GM03348 (cell line): ENCODE measurements around the gene WNT1.
A peak's percentile ranks its signal among the peaks of the same experiment; 100 is the strongest.

ENCODE experiments used
- DNase-seq: peaks from one replicate; pipeline ENCODE4 v3.0.0; 2012; ENCODE audit warnings: low spot score

WNT1 gene

GRCh38 chr12:48961331-48961730 lies 16.8 kb upstream of the WNT1 start:
- DNase-seq = no peak

- no peak for DNase-seq
Measured at GRCh38 chr12:48961801-48962200, 16.3 kb upstream of the WNT1 start.

DNA sequence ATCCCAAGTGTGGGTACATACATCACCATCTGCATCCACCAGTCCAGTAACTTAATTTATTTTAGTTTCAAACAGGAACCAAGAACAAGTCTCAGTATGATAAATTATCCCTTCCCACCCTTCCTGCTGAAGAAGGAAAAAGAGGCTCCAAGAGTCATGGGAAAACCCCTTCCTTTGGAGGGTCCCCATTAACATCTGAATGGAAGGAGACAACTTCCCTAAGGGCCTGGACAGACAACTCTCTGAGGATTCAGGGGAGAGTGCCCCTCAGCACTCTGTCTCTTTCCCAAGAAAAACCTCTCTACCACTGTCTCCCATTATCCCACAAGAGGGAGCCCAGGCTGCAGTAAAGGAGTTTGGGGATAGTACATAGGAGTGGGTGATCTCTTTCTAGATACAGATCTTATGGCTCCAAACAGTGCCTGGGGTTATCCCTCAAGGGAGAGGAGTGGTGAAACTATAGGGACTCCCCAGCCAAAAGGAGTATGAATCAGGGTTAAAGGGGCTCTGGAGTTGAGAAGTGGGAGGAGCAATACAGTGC lies 12.8 kb upstream of the WNT1 start:
- DNase-seq = no peak

DNA sequence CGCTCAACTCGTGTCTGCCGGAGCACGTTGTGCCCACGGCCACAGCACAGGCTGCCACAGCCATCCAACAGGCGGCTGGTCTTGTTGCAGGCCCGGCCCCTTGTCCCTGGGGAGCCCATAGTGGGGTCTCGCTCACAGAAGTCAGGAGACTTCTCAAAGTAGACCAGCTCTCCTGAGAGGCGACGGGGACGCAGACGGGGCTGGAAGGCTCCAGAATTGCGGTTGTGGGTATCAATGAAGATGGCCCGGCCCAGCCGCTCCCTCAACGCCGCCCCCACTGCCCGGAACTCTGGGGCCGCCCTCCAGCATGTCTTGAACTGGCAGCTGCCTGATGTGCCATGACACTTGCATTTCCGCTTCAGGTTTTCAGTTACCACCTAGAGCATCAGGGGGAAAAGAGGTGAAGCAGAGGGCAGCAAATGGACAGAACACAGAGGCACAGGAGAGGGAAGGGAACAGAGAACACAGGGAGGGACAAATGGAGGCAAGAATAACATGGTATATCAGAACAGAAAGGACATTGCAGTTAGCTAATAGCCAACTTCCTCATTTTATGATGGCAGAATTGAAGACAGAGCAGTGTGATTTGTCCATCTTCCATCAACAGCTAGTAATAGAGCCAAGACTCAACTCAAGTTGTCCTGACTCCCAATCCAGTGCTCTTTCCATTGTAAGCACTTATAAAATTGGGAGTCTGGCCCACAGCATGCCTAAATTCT lies 11.8 kb upstream of the WNT1 start:
- no peak for DNase-seq

DNA sequence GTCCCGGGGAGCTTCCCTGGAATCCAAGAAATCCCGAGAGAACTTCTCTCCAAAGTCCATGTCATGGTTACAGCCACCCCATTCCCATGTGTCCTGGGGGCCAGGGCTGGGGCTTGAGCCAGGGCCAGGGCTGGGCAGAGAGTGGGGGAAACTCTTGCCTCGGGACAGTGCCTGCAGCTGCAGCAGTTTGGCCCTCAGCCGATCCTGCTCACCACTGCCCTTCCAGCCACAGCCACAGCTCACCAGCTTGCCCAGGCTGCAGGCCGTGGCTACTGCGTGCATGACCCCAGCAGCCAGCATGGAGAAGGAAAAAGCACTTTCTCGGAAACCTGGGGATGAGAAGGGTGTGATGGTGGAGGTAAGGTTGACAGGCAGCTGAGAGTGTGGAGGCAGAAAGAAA lies 10.1 kb upstream of the WNT1 start:
- no peak for DNase-seq

DNA sequence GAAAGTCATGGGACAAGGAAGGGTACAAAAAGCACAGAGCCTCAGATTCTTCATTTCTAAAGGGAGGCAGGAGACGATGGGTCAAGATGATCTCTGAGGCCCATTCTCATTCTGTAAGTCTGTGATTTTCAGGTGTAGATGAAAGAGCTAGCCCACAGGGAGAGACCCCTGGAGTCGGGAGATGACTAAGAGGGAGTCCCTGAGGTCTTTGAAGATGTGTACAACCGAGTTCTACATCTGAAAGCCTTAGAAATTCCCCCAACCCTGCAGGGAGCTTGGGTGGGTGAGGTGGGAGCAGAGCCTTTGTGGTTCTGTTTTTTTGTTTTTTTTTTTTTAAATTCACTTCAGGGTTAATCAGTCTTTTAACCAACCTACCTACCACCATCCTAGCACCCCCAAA lies 9.7 kb upstream of the WNT1 start:
- DNase-seq = no peak

- DNase-seq = no peak
Measured at GRCh38 chr12:48969160-48969771, 8.9 kb upstream of the WNT1 start.

- DNase-seq = no peak
Measured at GRCh38 chr12:48969833-48970701, 8.1 kb upstream of the WNT1 start.

- DNase-seq = no peak
Measured at GRCh38 chr12:48970702-48971334, 7.3 kb upstream of the WNT1 start.

- no peak for DNase-seq
Measured at GRCh38 chr12:48972213-48972951, 5.7 kb upstream of the WNT1 start.

DNA sequence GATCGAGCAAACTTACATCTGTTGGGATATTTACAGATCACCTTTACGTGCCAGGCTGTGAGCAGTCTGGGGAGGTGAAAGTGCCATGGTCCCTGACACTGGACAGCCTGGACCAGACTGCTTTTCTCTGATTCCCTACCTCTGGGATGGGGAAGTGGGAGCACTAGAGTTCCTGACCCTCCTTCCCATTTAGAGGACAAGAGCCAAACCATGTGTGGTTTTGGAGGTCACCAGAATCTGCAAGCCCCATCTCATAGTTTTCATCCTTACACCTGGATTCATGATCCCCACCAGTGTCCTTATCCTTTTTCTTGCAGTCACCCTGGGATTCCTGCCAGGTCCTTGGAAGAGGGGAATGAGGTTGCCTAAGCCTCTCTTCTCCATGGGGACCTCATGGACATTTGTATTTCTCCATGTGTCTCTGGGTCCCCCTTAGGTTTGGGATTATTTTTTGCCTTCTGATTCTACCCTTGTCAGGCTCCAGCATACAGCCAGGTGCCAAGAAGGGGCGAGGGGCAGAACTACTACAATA lies 5.1 kb upstream of the WNT1 start:
- no peak for DNase-seq

DNA sequence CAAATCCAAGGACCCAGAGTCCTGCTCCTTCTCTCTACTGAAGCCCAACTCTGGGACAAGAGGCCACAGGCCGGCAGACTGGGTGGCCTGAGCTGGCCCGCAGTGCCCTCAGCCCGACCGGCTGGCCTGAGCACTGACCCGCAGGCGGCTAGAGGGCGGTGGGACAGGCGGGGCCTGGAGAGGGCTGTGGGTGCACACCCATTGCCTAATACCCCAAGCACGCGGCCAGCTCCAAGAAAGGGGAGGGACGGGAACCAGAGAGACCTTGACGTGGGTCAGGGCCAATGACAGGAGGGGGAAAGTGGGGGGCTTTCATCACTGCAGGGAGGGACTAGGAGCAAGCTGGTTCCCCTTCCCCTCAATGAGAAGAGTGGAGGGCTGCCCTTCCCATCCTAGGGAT lies 4.6 kb upstream of the WNT1 start:
- DNase-seq = peak; percentile 71

- DNase-seq = peak; percentile 77
Measured at GRCh38 chr12:48973941-48974673, 4.0 kb upstream of the WNT1 start.

GRCh38 chr12:48977290-48978281 lies 536 bp upstream of the WNT1 start:
- peak; percentile 85 for DNase-seq

GRCh38 chr12:48978741-48979601 lies 849 bp downstream of the WNT1 start:
- no peak for DNase-seq

DNA sequence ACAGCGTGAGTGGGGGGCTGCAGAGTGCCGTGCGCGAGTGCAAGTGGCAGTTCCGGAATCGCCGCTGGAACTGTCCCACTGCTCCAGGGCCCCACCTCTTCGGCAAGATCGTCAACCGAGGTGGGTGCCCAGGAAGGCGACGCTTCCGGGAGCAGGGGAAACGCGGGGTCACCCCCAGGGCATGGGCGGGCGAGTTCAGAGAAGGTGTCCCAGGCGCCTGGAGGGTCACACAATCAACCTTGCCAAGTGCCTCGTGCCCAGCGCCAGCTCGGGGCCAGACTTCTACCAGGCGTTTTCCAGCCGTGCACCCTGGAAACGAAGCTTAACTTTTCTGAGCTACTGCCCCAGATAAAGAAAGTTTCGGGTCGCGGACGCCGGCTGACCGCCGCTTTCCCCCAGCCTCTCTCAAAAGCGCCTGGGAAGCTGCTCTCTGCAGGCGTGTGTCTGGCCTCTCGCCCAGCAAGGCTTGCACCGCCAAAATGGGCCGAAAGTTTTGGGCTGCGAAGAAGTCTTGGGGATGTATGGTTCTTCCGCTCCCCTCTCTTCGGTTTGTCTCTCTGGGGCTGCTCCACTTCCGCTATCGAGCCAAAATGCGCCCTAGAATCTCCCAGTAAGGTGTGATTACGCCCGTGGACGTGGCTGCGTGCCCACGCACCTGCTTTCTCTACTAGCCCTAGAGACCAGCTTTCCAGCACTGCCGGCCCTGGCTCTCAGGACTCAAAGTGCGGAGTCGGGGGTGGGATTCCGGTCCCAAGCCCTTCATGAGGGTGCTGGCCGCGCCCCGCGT lies 1.7 kb downstream of the WNT1 start:
- DNase-seq = no peak

- no peak for DNase-seq
Measured at GRCh38 chr12:48980389-48980952, 2.3 kb downstream of the WNT1 start.
